Endothelial cell of umbilical vein (primary cell): ENCODE data around the gene PSMB2.

Experiments used
- EZH2 ChIP-seq: IDR thresholded peaks from 2 replicates; pipeline ENCODE4 v1.6.1; 2012; ENCODE audit warnings: borderline replicate concordance, low read depth, mild to moderate bottlenecking, moderate library complexity, low read length, inconsistent platforms; ENCODE audit not compliant: severe bottlenecking
- FOS ChIP-seq: IDR thresholded peaks from 2 replicates; pipeline ENCODE4 v1.6.1; 2011; ENCODE audit warnings: mild to moderate bottlenecking, low read length, moderate library complexity, borderline replicate concordance; ENCODE audit not compliant: insufficient read depth
- GATA2 ChIP-seq: IDR thresholded peaks from 2 replicates; pipeline ENCODE4 v1.7.0; 2011; ENCODE audit warnings: low read depth, mild to moderate bottlenecking, moderate library complexity, mixed read lengths, low read length; ENCODE audit not compliant: insufficient read length, insufficient read depth
- JUN ChIP-seq: IDR thresholded peaks from 2 replicates; pipeline ENCODE4 v1.6.1; 2011; ENCODE audit warnings: borderline replicate concordance, low read depth; ENCODE audit not compliant: insufficient read length, insufficient read depth
- MYC ChIP-seq: IDR thresholded peaks from one replicate; pipeline ENCODE4 v1.6.1; 2011; ENCODE audit warnings: mild to moderate bottlenecking, low read depth, low read length
- POLR2A ChIP-seq: IDR thresholded peaks from 2 replicates; pipeline ENCODE4 v1.6.1; 2012; ENCODE audit warnings: low read depth, mild to moderate bottlenecking, control low read depth, low read length
- POLR2AphosphoS5 ChIP-seq: IDR thresholded peaks from 2 replicates; pipeline ENCODE4 v1.6.1; 2012; ENCODE audit warnings: low read depth, mild to moderate bottlenecking, control low read depth, low read length, moderate library complexity; ENCODE audit not compliant: insufficient read depth
- TF ChIP-seq, protein P1 (sequence below), 2 donors: IDR thresholded peaks; 1 replicate in 1 of 2; 2 replicates in 1 of 2; pipeline ENCODE4 v1.5.1; 2011; ENCODE audit warnings: low read length in 2 of 2, mild to moderate bottlenecking in 2 of 2, moderate library complexity in 2 of 2, control low read depth in 1 of 2, inconsistent platforms in 1 of 2, low read depth in 1 of 2; ENCODE audit not compliant: insufficient read depth in 1 of 2; ENCODE audit errors: extremely low read depth in 1 of 2
- TF ChIP-seq, protein P2 (sequence below): IDR thresholded peaks from 2 replicates; pipeline ENCODE4 v1.6.1; 2011; ENCODE audit not compliant: insufficient read depth, insufficient read length

DNA sequence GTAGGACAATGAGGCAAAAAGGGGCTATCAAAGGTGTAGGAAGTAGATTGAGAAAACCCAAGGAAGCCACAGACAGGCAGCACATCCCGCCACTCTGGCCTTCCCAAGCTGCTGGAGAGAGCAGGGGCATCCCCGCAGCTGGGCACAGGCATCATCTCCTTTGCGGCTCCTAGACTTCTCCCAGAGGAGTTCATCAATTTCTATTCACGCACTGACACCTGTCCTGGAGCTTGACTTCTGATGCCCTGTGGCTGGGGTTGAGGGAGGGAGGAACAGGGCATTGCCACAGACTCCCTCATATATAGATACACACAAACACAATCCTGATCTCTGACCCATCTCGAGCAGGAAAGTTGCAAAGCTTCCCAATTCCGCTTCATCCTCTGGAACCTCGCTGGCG is 70.1 kb downstream of the PSMB2 start:
- TF ChIP-seq, protein P1, sequence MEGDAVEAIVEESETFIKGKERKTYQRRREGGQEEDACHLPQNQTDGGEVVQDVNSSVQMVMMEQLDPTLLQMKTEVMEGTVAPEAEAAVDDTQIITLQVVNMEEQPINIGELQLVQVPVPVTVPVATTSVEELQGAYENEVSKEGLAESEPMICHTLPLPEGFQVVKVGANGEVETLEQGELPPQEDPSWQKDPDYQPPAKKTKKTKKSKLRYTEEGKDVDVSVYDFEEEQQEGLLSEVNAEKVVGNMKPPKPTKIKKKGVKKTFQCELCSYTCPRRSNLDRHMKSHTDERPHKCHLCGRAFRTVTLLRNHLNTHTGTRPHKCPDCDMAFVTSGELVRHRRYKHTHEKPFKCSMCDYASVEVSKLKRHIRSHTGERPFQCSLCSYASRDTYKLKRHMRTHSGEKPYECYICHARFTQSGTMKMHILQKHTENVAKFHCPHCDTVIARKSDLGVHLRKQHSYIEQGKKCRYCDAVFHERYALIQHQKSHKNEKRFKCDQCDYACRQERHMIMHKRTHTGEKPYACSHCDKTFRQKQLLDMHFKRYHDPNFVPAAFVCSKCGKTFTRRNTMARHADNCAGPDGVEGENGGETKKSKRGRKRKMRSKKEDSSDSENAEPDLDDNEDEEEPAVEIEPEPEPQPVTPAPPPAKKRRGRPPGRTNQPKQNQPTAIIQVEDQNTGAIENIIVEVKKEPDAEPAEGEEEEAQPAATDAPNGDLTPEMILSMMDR (IDR thresholded peaks at IDR 0.05; ENCODE audit: extremely low read depth in 1 of 2, insufficient read depth in 1 of 2, low read depth in 1 of 2, low read length in 2 of 2) = no peak
- TF ChIP-seq POLR2A (no peak), EZH2 (no peak), JUN (no peak), POLR2AphosphoS5 (no peak), GATA2 (no peak), FOS (no peak), MYC (no peak)
- TF ChIP-seq, protein P2, sequence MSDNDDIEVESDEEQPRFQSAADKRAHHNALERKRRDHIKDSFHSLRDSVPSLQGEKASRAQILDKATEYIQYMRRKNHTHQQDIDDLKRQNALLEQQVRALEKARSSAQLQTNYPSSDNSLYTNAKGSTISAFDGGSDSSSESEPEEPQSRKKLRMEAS = no peak
